ENCODE measurements around the gene CAP2.

CAP2 gene

GRCh38 chr6:17391976-17392375, 1.4 kb upstream of the CAP2 start:
- no peak overlapping the region for H3K27ac ChIP-seq (replicated peaks)
- H3K27me3 ChIP-seq (ENCODE audit: insufficient read depth, poor library complexity, severe bottlenecking) = peaks cover 34% of the 10 kb centered on the region
- TF ChIP-seq, protein P1, sequence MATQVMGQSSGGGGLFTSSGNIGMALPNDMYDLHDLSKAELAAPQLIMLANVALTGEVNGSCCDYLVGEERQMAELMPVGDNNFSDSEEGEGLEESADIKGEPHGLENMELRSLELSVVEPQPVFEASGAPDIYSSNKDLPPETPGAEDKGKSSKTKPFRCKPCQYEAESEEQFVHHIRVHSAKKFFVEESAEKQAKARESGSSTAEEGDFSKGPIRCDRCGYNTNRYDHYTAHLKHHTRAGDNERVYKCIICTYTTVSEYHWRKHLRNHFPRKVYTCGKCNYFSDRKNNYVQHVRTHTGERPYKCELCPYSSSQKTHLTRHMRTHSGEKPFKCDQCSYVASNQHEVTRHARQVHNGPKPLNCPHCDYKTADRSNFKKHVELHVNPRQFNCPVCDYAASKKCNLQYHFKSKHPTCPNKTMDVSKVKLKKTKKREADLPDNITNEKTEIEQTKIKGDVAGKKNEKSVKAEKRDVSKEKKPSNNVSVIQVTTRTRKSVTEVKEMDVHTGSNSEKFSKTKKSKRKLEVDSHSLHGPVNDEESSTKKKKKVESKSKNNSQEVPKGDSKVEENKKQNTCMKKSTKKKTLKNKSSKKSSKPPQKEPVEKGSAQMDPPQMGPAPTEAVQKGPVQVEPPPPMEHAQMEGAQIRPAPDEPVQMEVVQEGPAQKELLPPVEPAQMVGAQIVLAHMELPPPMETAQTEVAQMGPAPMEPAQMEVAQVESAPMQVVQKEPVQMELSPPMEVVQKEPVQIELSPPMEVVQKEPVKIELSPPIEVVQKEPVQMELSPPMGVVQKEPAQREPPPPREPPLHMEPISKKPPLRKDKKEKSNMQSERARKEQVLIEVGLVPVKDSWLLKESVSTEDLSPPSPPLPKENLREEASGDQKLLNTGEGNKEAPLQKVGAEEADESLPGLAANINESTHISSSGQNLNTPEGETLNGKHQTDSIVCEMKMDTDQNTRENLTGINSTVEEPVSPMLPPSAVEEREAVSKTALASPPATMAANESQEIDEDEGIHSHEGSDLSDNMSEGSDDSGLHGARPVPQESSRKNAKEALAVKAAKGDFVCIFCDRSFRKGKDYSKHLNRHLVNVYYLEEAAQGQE (IDR thresholded peaks at IDR 0.05; ENCODE audit: insufficient replicate concordance, low read depth) = no peak
- TF ChIP-seq POLR2AphosphoS5 (IDR thresholded peaks at IDR 0.05; ENCODE audit: low read depth) = no peak
- TF ChIP-seq, protein P2, sequence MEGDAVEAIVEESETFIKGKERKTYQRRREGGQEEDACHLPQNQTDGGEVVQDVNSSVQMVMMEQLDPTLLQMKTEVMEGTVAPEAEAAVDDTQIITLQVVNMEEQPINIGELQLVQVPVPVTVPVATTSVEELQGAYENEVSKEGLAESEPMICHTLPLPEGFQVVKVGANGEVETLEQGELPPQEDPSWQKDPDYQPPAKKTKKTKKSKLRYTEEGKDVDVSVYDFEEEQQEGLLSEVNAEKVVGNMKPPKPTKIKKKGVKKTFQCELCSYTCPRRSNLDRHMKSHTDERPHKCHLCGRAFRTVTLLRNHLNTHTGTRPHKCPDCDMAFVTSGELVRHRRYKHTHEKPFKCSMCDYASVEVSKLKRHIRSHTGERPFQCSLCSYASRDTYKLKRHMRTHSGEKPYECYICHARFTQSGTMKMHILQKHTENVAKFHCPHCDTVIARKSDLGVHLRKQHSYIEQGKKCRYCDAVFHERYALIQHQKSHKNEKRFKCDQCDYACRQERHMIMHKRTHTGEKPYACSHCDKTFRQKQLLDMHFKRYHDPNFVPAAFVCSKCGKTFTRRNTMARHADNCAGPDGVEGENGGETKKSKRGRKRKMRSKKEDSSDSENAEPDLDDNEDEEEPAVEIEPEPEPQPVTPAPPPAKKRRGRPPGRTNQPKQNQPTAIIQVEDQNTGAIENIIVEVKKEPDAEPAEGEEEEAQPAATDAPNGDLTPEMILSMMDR (IDR thresholded peaks at IDR 0.05; ENCODE audit: insufficient read depth, low read length) = no peak
- DNase-seq (ENCODE audit: low read depth in 1 of 2, low spot score in 1 of 2) = no peak
- H3K4me3 ChIP-seq (replicated peaks; ENCODE audit: insufficient read depth, low read length) = no peak overlapping the region

DNA sequence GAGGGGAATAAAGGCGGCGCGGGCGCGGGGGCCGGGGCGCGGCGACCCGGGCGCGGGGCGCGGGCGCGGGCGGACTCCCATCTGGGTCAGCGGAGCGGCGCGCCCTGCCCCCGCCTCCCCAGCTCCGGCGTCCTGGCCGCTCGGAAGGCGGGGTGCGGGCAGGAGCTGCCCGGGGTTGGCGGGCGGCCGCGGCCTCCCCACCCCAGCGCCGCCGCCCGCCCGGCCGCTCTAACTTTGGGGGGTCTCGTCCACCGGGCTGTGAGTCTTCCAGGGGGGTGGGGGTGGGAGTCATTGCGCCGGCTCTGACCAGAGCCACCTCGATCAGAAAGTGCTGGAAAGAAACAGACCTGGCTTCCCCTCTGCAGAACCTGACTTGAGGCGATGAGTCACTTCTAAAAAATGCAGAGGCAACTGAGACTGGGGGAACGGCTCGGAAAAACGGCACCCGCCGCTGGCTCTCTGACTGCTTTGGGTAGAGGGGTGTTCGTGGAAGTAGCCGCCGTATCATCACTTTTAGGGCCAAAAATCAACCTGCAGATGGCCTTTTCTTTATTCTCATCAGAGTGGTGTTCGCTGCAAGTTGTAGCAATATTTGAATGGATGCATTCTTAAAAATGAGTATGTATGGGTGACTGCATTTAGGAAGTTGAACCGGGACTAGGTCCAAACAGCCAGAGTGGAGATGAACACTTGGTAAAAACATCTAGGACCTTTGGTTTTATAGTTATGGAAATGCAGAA, 667 bp downstream of the CAP2 start:
- H3K27ac ChIP-seq (replicated peaks) = no peak overlapping the region
- TF ChIP-seq, protein P2 (IDR thresholded peaks at IDR 0.05; ENCODE audit: insufficient read depth, low read length) = no peak
- TF ChIP-seq POLR2AphosphoS5 (IDR thresholded peaks at IDR 0.05; ENCODE audit: low read depth) (no peak), GABPA (IDR thresholded peaks at IDR 0.05; ENCODE audit: low read depth) (no peak), SPI1 (IDR thresholded peaks at IDR 0.05; ENCODE audit: borderline replicate concordance, low read depth) (no peak)
- TF ChIP-seq, protein P1 (IDR thresholded peaks at IDR 0.05; ENCODE audit: insufficient replicate concordance, low read depth) = no peak
- peak overlapping the region; percentile 34 for H3K4me3 ChIP-seq (replicated peaks; ENCODE audit: insufficient read depth, low read length)
- peaks cover 38% of the 10 kb centered on the region for H3K27me3 ChIP-seq (ENCODE audit: insufficient read depth, poor library complexity, severe bottlenecking)
- no peak for DNase-seq (ENCODE audit: low read depth in 1 of 2, low spot score in 1 of 2)

GRCh38 chr6:17395112-17395511, 1.7 kb downstream of the CAP2 start:
- TF ChIP-seq, protein P2 (IDR thresholded peaks at IDR 0.05; ENCODE audit: insufficient read depth, low read length) = no peak
- TF ChIP-seq GABPA (IDR thresholded peaks at IDR 0.05; ENCODE audit: low read depth) = no peak
- TF ChIP-seq SPI1 (IDR thresholded peaks at IDR 0.05; ENCODE audit: borderline replicate concordance, low read depth) = no peak
- TF ChIP-seq, protein P1 (IDR thresholded peaks at IDR 0.05; ENCODE audit: insufficient replicate concordance, low read depth) = no peak
- TF ChIP-seq POLR2AphosphoS5 (IDR thresholded peaks at IDR 0.05; ENCODE audit: low read depth) = no peak
- Histone ChIP-seq H3K27me3 (ENCODE audit: insufficient read depth, poor library complexity, severe bottlenecking) (peaks cover 38% of the 10 kb centered on the region), H3K27ac (replicated peaks) (no peak overlapping the region), H3K4me3 (replicated peaks; ENCODE audit: insufficient read depth, low read length) (no peak overlapping the region)
- no peak for DNase-seq (ENCODE audit: low read depth in 1 of 2, low spot score in 1 of 2)

Data from HL-60 (cell line).